ENCODE results near the gene TMPRSS13.
"Not testable (repeated sequence)": the region's sequence is repeated elsewhere in the genome, so short reads cannot be mapped to it uniquely, and the experiment has no call there.

TMPRSS13 gene

DNA sequence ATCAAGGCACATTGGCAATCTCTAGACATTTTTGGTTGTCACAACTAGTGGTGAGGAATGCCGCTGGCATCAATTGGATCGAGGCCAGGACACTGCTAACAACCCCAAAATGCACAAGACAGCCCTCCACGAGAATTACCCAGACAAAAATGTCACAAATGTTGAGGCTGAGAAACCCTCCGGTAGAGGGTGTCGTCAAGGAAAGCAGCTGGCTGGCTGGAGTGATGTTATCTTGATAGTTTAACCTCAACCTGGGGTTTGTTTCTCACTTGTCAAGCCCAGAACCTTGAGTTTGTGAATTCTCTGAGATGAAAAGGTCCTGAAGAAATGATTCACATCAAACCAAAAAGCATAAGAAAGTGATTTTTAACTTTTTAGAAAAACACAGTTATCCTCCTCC, 21.1 kb upstream of the TMPRSS13 start:
- no peak for DNase-seq

- DNase-seq = no peak
These were observed 19.9 kb upstream of the TMPRSS13 start for GRCh38 chr11:117949062-117949461.

DNA sequence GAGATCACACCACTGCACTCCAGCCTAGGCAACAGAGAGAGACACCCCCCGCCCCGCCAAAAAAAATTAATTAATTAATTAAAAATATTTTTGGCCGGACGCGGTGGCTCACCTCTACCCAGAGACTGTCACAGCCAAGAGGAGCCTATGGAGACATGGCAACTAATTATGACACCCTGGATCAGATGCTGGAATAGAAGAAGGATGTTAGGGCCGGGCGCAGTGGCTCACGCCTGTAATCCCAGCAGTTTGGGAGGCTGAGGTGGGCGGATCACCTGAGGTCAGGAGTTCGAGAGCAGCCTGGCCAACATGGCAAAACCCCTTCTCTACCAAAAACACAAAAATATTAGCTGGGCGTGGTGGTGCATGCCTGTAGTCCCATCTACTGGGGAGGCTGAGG, 19.3 kb upstream of the TMPRSS13 start:
- not testable (repeated sequence) for DNase-seq

DNA sequence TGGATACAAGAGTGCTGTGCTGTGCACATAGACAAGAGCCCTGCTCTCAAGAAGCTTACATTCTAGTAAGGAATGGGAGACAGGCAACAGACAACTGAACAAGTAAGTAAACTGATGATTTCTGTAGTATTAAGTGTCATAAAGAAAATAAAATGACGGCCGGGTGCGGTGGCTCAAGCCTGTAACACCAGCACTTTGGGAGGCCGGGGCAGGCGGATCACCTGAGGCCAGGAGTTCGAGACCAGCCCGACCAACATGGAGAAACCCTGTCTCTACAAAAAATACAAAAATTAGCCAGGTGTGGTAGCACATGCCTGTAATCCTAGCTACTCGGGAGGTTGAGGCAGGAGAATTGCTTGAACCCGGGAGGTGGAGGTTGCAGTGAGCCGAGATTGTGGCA, 18.5 kb upstream of the TMPRSS13 start:
- DNase-seq = not testable (repeated sequence)

GRCh38 chr11:117946842-117947526, 17.8 kb upstream of the TMPRSS13 start:
- DNase-seq = peak; percentile 61

DNA sequence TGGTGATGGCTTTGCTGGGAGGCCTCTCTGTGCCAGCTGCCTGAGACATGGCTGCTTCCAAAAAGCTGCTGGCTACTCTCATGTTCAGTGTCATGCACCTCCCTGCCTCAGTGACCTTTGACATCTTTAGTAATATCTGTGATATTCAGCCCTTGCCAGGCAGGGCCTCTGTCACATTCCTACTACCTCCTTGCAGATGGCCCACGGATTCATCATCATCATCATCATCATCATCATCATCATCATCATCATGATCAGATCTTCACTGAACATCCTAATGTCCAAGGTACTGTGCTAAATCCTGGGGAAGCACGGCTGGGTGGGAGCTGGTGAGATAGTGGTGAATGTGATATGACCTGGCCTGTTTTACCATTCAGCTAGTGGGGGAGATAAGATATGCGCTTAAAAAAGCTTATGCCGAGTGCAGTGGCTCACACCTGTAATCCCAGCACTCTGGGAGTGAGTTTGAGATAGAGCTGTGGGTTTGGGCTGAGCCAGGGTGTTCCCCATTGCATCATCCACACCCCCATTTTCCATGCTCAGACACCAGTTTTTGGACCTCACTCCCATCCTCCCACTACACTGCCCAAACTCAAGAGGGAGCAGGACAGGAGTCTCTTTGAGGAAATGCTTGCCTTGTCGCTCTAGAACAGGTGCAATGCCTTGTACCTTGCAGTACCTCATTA, 17.1 kb upstream of the TMPRSS13 start:
- DNase-seq = no peak

DNA sequence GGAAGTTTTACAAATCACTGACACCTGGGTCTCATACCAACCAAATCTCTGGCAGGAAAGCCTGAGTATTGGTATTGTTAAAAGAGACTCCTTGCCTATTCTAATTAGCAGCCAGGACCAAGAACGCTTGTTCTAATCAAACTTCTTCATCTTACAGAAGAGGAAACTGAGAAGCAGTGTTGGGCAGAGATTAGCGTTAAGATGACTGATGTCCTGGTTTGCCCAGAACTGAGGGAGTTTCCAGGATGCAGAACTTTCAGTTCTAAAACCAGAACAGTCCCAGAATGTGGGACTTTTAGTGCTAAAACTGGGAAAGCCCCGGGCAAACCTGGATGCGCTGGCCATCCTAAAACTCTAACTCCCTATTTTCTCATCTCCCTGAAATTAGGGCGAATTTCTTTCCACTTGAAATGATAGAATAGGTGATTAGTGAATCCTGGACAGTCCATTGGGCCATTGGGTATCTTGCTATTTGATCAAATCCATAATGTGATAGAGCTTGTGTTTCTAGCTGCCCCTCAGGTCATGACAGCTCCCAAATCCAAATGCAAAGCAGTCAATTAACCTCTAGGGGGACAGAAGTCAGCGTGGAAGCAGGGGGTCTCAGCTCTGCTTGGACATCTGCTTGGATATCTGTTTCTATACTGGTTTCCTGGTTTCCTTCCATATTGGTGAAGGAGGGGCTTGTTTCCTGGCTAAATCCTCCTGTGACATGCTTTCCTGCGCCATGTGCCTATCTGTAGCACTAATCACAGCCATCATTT, 16.0 kb upstream of the TMPRSS13 start:
- DNase-seq = no peak

- no peak for DNase-seq
These were observed 15.4 kb upstream of the TMPRSS13 start for GRCh38 chr11:117944554-117944953.

DNA sequence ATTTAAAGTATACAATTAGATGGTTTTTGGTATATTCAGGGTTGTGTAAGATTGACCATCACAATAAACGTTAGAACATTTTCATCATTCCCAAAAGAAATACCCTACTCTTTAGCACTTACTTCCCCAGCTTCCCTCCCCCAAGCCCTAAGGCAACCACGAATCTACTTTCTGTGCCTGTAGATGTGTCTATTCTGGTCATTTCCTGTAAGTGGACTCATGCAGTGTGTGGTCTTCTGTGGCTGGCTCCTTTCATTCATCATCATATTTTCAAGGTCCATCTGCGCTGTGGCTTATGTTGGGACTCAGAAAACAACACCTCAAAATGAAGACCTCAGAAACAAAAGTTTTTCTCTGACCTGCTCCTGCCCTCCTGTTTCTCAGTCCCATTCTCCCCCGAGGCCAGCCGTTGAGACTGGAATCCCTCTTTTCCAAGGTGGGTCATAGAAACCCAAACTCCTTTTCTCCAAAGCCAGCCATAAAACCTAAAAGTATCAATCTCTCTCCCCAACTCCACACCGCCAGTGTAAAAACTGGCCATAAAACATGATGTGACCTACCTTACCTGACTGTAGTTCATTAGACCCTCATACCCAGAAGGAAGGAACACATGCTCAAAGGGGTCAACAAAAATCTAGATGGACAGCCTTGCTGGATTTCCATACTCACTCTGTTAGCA, 12.9 kb upstream of the TMPRSS13 start:
- DNase-seq = no peak

DNA sequence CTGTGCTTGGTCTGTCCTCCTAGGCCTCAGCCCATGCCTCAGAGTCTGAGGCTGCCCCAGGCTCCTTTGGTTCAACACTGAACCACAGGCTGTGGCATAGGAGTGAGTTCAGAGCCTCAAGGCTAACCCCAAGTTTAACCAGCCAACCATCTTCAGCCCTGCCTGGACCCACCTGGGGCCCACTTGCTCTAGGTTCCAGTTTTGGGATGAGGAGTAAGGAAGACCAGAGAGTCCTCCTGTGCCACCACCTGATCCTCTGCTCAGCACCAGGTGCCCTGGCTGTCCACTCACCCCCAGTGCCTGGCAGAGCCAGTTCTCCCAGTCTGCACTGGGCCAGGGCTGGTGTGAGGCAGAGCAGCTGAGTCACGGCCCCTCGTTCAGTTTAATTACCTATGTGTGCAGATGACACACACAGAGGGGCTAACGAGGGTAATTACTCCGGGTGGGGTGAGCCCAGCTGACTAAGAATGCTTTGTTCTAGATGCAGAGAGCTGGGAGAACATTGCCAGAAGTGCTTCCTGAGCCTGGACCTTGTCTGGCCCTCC, 12.0 kb upstream of the TMPRSS13 start:
- DNase-seq = no peak

- no peak for DNase-seq
These were observed 11.5 kb upstream of the TMPRSS13 start for GRCh38 chr11:117940736-117941135.

GRCh38 chr11:117936973-117937372, 7.8 kb upstream of the TMPRSS13 start:
- DNase-seq = no peak

- DNase-seq = no peak
These were observed 5.5 kb upstream of the TMPRSS13 start for GRCh38 chr11:117934526-117935307.

- no peak for DNase-seq
These were observed 4.7 kb upstream of the TMPRSS13 start for GRCh38 chr11:117933930-117934329.

- DNase-seq = no peak
These were observed 4.3 kb upstream of the TMPRSS13 start for GRCh38 chr11:117933475-117933874.

DNA sequence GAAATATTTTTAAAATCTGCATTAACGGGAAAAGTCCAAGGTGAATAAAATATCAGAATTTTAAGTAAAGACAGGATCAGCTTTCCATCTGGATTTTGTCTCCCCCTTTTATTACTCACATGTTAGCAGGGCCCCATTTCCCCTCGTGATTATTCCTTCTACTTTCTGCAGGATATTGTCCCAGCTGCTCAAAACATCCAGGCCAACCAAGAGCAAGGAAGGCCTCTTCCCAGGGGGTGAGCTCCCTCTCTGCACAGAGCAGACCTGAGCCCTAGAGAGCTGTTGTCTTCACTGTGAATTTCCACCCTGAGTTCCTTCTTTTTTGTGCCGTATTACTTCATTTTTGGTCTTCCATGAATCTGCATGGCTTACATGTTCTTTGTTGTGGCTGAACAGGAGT, 3.7 kb upstream of the TMPRSS13 start:
- no peak for DNase-seq

DNA sequence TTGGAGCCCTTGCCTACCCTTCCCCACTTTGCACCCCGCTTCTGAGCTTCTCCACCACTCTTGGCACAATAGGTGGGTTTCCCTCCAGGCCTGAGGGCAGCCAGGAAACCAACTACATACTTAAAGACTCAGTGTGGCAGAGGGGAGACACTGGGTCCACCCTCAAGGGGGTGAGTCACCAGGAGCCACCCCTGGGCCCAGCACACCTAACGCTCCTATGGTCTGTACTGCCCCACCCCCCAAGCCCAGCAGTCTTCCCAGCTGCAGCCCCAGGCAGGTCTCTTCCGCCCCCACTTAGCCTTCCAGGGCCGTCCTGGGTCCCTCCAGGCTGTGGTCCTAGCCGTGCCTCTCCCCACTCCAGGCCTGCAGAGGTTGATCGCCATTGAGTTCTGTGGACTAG, 3.2 kb upstream of the TMPRSS13 start:
- no peak for DNase-seq

- DNase-seq = no peak
These were observed 2.8 kb upstream of the TMPRSS13 start for GRCh38 chr11:117931971-117932370.

GRCh38 chr11:117931331-117931950, 2.2 kb upstream of the TMPRSS13 start:
- no peak for DNase-seq

DNA sequence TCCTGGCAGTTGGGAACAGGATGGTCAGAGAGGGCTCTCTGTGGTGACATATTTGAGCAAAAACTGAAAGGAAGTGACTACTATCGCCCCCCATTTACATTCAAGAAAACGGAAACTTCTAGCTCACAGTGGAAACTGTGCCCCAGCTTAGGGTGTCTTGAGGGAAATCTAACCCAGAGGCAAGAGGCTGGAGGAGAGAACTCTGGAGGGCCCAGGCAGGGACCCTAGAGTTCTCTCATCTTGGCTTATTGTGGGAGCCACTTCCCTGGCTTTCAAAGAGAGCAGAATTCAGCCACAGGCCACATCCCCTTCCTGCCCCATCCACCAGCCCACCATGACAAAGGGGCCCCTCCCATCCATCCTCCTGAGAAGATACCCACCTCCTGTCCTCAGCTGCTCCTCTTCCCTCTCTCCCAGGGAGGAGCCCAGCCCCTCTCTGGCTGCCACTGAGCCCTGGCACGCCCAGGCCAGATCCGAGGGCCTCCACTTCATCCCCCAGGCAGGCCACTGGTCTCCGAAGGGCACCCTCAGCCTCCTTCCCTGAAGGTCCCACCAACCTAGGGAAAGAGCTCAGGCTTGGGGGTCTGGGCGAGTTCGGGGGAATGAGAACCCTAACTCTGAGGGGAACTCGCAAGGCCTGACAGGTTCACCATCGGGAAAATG, 1.6 kb upstream of the TMPRSS13 start:
- no peak for DNase-seq

DNA sequence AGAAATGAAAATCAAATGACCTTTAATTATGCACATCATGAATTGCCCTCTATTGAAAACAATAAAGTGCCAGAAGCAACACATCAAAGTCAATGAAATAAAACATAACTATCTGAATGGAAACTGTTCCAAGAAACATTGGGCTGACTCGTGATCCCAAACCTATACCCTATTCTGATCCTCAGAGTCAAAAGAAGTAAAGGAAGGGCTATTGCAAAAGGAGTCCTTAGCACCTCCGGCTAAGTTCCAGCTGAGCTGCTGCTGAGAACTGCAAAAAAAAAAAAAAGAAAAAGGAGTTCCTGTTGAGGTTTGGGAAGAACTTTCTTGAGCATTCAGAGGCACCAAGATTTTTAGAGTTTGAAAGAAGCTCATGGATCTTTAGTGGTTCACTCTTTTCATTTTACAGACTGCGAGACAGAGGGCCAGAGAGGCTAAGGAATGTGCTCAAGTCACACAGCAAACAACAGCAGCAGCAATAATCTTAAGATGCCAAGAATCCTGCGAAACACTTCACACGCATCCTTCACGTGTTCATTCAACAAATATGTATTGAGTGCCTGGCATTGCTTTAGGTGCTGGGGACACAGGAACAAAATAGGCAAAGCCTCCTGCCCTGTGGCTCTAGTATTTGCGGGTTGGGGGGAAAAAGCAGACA, 841 bp upstream of the TMPRSS13 start:
- DNase-seq = no peak
